ENCODE measurements around the gene MLANA. TPM values are rescaled to one million over a fixed set of nuclear protein-coding genes. Genes with fewer than 3 reads are reported as not detected.

MLANA gene
- total and polyA plus RNA-seq, 2 experiments from 2014 or later: 0.24 TPM; not detected in 1

DNA sequence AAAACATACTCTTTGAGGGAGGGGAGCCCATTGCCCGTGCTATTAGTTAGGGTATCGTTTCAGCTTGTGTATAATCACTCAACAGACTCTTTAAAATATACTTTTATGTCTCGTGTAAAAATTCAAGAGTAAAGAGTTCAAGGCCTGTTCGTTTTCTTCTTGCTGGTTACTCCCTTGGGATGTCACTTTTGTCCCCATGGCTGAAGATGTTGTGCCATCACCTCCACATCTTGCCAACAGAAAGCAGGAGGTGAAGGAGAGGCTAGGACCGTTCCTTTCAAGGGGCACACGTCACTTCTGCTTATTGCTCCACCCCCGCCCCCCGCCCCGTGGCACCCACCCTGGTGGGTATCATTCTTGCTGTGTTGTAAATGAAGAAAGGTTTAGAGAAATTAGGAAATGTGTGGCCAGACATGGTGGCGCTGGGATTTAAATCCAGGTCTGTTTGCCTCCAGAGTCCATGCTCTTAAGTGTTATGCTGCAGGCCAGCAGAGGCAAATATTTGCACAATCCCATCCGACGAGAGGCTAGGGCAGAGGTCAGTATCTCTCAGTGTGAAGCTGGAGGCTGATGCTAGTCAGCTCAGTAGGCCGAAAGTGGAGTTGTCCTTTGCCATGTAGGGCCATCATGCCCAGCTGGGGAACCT lies 3.0 kb downstream of the MLANA start:
- H2AFZ ChIP-seq: no peak overlapping the region
- H3K79me2 ChIP-seq (ENCODE audit: insufficient read depth): no peaks in the 10 kb centered on the region
- in situ Hi-C loops (cut with MboI): loop anchor here (10.0 kb wide), 1 partner anchor 411 kb away; no protein-coding TSS in a partner anchor
- H3K4me2 ChIP-seq (ENCODE audit: unreplicated experiment): no peak overlapping the region
- H4K20me1 ChIP-seq (ENCODE audit: insufficient read depth): no peaks in the 10 kb centered on the region
- DNase-seq: no peak
- no peak overlapping the region for H3K9ac ChIP-seq
- H3K27ac ChIP-seq: no peak overlapping the region
- no peaks in the 10 kb centered on the region for H3K4me1 ChIP-seq (ENCODE audit: insufficient read depth)
- no peaks in the 10 kb centered on the region for H3K27me3 ChIP-seq (replicated peaks; ENCODE audit: insufficient read depth)
- no peaks in the 10 kb centered on the region for H3F3A ChIP-seq (ENCODE audit: insufficient read depth)
- H3K36me3 ChIP-seq (ENCODE audit: low read depth): peaks cover 2% of the 10 kb centered on the region; the same call in 1 of the 2 replicates
- no peaks in the 10 kb centered on the region for H3K9me3 ChIP-seq (ENCODE audit: low read depth)
- TF ChIP-seq EZH2phosphoT487 (IDR thresholded peaks at IDR 0.05; ENCODE audit: insufficient read depth, low read depth): no peak
- no peak for TF ChIP-seq EZH2 (IDR thresholded peaks at IDR 0.05; ENCODE audit: insufficient read depth, poor library complexity, severe bottlenecking)
- H3K4me3 ChIP-seq: no peak overlapping the region
- no peaks in the 10 kb centered on the region for H3K9me2 ChIP-seq (ENCODE audit: insufficient read depth)
- 85% methylated on average over 13 of the region's 13 CpGs for WGBS, 2 experiments (ENCODE audit: low coverage in 1 of 2, low lambda C conversion rate in 2 of 2, missing lambda C conversion rate in 2 of 2)

DNA sequence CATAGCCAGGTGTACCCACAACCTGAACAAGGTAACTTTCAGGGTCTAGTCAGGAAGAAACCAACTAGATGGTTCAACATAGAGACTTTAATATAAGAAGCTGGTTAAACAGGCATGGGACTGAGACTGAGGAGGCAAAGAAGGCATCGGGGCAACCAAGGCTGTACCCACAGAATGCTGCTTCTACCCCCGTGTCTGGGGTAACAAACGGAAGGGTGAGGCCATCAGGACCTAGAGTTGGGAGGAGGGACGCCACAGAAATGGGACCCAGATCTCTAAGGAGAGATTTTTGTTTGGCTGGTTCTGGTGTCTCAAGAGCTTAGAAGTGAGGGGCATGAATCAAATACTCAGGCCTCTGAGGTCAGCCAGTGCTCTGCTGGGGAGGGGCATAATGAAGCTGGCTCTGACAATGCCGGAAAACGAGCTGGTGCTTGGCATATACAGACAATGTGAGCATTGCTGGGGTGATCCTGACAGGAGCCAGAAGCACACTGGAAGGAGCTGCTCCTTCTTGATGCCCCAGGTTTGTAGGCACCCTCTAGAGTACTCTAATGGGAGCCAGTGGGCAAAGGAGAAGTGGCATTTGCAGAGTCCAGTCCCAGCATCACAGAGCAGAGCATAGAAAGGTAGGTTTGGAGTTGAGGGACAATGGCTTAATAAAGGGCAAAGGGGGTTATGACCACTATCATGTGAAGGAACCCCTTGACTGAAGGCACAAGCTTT lies 3.7 kb downstream of the MLANA start:
- TF ChIP-seq EZH2phosphoT487 (IDR thresholded peaks at IDR 0.05; ENCODE audit: insufficient read depth, low read depth) (no peak), EZH2 (IDR thresholded peaks at IDR 0.05; ENCODE audit: insufficient read depth, poor library complexity, severe bottlenecking) (no peak)
- Histone ChIP-seq H3K9ac (no peak overlapping the region), H3K79me2 (ENCODE audit: insufficient read depth) (no peaks in the 10 kb centered on the region), H3K27ac (no peak overlapping the region), H2AFZ (no peak overlapping the region), H3K4me1 (ENCODE audit: insufficient read depth) (no peaks in the 10 kb centered on the region), H3K4me3 (no peak overlapping the region), H3K27me3 (replicated peaks; ENCODE audit: insufficient read depth) (no peaks in the 10 kb centered on the region), H4K20me1 (ENCODE audit: insufficient read depth) (no peaks in the 10 kb centered on the region), H3K9me2 (ENCODE audit: insufficient read depth) (no peaks in the 10 kb centered on the region), H3K9me3 (ENCODE audit: low read depth) (no peaks in the 10 kb centered on the region), H3F3A (ENCODE audit: insufficient read depth) (no peaks in the 10 kb centered on the region), H3K4me2 (ENCODE audit: unreplicated experiment) (no peak overlapping the region), H3K36me3 (ENCODE audit: low read depth) (peaks cover 5% of the 10 kb centered on the region; the same call in 1 of the 2 replicates)
- in situ Hi-C loops (cut with MboI): loop anchor here (10.0 kb wide), 1 partner anchor 410 kb away; no protein-coding TSS in a partner anchor
- DNase-seq: no peak
- 78 to 88% methylated on average over 6 of the region's 6 CpGs for WGBS, 2 experiments (ENCODE audit: low coverage in 1 of 2, low lambda C conversion rate in 2 of 2, missing lambda C conversion rate in 2 of 2)

DNA sequence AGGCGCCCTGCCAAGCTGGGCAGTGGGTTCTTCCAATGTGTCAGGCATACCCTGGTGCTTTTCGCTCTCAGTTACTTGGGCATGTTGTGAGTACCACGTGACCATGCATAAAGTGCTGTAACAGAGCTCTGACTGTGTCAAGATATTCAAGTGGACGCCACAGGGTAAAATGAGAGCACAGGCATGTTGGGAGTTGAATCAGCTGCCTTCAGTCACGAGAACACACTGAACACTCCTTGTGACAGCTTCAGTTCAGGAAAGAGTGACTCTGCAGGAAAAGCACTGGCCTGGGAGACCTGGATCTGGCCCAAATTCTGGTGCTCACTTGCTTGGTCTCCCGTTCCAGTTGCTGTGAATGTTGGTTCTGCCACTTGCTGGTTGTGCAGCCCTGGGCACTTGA lies 5.1 kb downstream of the MLANA start:
- no peaks in the 10 kb centered on the region for H4K20me1 ChIP-seq (ENCODE audit: insufficient read depth)
- 95 to 98% methylated on average over 6 of the region's 6 CpGs for WGBS, 2 experiments (ENCODE audit: low coverage in 1 of 2, low lambda C conversion rate in 2 of 2, missing lambda C conversion rate in 2 of 2)
- peaks cover 5% of the 10 kb centered on the region; the same call in 1 of the 2 replicates for H3K36me3 ChIP-seq (ENCODE audit: low read depth)
- H3K27ac ChIP-seq: no peak overlapping the region
- H3K4me2 ChIP-seq (ENCODE audit: unreplicated experiment): no peak overlapping the region
- H3K9me2 ChIP-seq (ENCODE audit: insufficient read depth): no peaks in the 10 kb centered on the region
- H3K4me1 ChIP-seq (ENCODE audit: insufficient read depth): no peaks in the 10 kb centered on the region
- H3F3A ChIP-seq (ENCODE audit: insufficient read depth): no peaks in the 10 kb centered on the region
- in situ Hi-C loops (cut with MboI): loop anchor here (10.0 kb wide), 1 partner anchor 409 kb away; no protein-coding TSS in a partner anchor
- no peaks in the 10 kb centered on the region for H3K9me3 ChIP-seq (ENCODE audit: low read depth)
- H2AFZ ChIP-seq: no peak overlapping the region
- H3K79me2 ChIP-seq (ENCODE audit: insufficient read depth): no peaks in the 10 kb centered on the region
- no peak overlapping the region for H3K4me3 ChIP-seq
- TF ChIP-seq EZH2 (IDR thresholded peaks at IDR 0.05; ENCODE audit: insufficient read depth, poor library complexity, severe bottlenecking) (no peak), EZH2phosphoT487 (IDR thresholded peaks at IDR 0.05; ENCODE audit: insufficient read depth, low read depth) (no peak)
- no peak for DNase-seq
- H3K27me3 ChIP-seq (replicated peaks; ENCODE audit: insufficient read depth): no peaks in the 10 kb centered on the region
- H3K9ac ChIP-seq: no peak overlapping the region

DNA sequence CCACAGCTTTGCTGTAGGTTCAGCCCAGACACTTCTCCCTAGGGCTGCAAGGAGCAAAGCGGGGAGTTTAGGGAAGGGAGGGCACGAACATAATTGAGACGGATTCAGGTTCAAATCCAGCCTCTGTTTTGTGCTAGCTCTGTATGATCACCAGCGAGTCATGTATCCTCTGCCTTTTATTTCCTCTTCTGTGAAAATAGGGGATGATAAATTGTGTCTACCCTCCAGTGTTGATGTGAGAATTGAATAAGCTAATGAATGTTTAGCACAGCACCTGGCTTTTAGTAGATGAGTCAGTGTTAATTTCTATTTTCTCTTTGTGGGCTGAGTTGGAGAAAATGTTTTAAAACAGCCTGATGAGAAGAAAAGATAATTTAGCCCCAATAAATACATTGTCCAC lies 6.2 kb downstream of the MLANA start:
- Histone ChIP-seq H3K27ac (no peak overlapping the region), H3K4me2 (ENCODE audit: unreplicated experiment) (no peak overlapping the region), H3K79me2 (ENCODE audit: insufficient read depth) (no peaks in the 10 kb centered on the region), H3K9ac (no peak overlapping the region), H3K27me3 (replicated peaks; ENCODE audit: insufficient read depth) (no peaks in the 10 kb centered on the region), H4K20me1 (ENCODE audit: insufficient read depth) (no peaks in the 10 kb centered on the region), H3K4me1 (ENCODE audit: insufficient read depth) (no peaks in the 10 kb centered on the region), H2AFZ (no peak overlapping the region), H3K9me3 (ENCODE audit: low read depth) (no peaks in the 10 kb centered on the region), H3K4me3 (no peak overlapping the region), H3F3A (ENCODE audit: insufficient read depth) (no peaks in the 10 kb centered on the region), H3K9me2 (ENCODE audit: insufficient read depth) (no peaks in the 10 kb centered on the region), H3K36me3 (ENCODE audit: low read depth) (peaks cover 5% of the 10 kb centered on the region; the same call in 1 of the 2 replicates)
- WGBS, 2 experiments (ENCODE audit: low coverage in 1 of 2, low lambda C conversion rate in 2 of 2, missing lambda C conversion rate in 2 of 2): 92 to 96% methylated on average over 4 of the region's 4 CpGs
- in situ Hi-C loops (cut with MboI): loop anchor here (10.0 kb wide), 1 partner anchor 408 kb away; no protein-coding TSS in a partner anchor
- DNase-seq: no peak
- TF ChIP-seq EZH2phosphoT487 (IDR thresholded peaks at IDR 0.05; ENCODE audit: insufficient read depth, low read depth): no peak
- TF ChIP-seq EZH2 (IDR thresholded peaks at IDR 0.05; ENCODE audit: insufficient read depth, poor library complexity, severe bottlenecking): no peak

Data from GM23248 (cell line).